ENCODE results near the gene ADARB2.

- TF ChIP-seq YY1 (IDR thresholded peaks at IDR 0.05; ENCODE audit: low read depth), result no peak
- TF ChIP-seq USF1 (IDR thresholded peaks at IDR 0.05), result no peak
- no peak for TF ChIP-seq CEBPB (IDR thresholded peaks at IDR 0.05)
- TF ChIP-seq MAX (IDR thresholded peaks at IDR 0.05), result no peak
- TF ChIP-seq EGR1 (IDR thresholded peaks at IDR 0.05), result no peak
- no peak for TF ChIP-seq EP300 (IDR thresholded peaks at IDR 0.05; ENCODE audit: borderline replicate concordance)
- TF ChIP-seq TAF1 (IDR thresholded peaks at IDR 0.05; ENCODE audit: low read depth), result no peak
- TF ChIP-seq CREB1 (IDR thresholded peaks at IDR 0.05; ENCODE audit: low read depth), result no peak
- TF ChIP-seq RAD21 (IDR thresholded peaks at IDR 0.05; ENCODE audit: low read depth), result no peak
- TF ChIP-seq ZBTB7A (IDR thresholded peaks at IDR 0.05; ENCODE audit: low read depth), result no peak
Measured at GRCh38 chr10:1329622-1330021, 407.7 kb downstream of the ADARB2 start.

Data from Ishikawa (cell line).